Measurements from ENCODE around the gene ANKFN1. TPM values are rescaled to one million over a fixed set of nuclear protein-coding genes. Genes with fewer than 3 reads are reported as not detected.
"Not testable (repeated sequence)": the region's sequence is repeated elsewhere in the genome, so short reads cannot be mapped to it uniquely, and the experiment has no call there.

The ANKFN1 gene
- total and polyA plus RNA-seq, 2 donors, result 0.57 to 0.71 TPM

DNA sequence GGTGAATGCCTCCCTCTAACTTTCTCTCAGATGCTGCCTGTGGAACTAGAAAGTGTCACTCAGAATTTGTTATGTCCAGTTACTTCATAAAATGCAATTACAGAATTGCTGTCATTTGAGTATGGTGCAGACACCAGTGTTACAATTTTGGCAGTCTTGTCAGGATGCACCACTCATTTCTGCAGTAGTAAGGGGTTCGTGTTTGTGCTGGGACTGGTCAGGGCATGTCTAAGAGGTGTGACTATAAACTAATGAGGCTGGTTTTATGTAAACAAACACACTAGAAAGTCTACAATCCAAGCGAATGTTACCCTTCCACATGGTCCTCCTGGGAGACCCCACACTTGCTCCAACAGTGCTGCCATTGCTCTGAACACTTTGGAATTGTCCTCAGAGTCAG, 206.2 kb downstream of the ANKFN1 start:
- 92% methylated on average over 2 of the region's 2 CpGs for WGBS
- H3K36me3 ChIP-seq (ENCODE audit: control insufficient read depth in 2 of 2, insufficient read depth in 2 of 2, low read length in 1 of 2), result no peaks in the 10 kb centered on the region
- no peak for DNase-seq (ENCODE audit: low read depth in 6 of 9, low spot score in 9 of 9)
- no peaks in the 10 kb centered on the region for H3K4me1 ChIP-seq (ENCODE audit: control insufficient read depth in 2 of 2, insufficient read depth in 2 of 2, low read length in 2 of 2)
- H3K27ac ChIP-seq (ENCODE audit: low read depth in 1 of 2, low read length in 1 of 2), result no peak overlapping the region
- no peaks in the 10 kb centered on the region for H3K27me3 ChIP-seq (ENCODE audit: control insufficient read depth in 2 of 2, insufficient read depth in 1 of 2, low read length in 1 of 2)
- H3K4me3 ChIP-seq (ENCODE audit: low read length in 2 of 2), result no peak overlapping the region
- H3K9me3 ChIP-seq (ENCODE audit: control insufficient read depth in 2 of 2, insufficient read depth in 1 of 2, low read length in 1 of 2), result no peaks in the 10 kb centered on the region

DNA sequence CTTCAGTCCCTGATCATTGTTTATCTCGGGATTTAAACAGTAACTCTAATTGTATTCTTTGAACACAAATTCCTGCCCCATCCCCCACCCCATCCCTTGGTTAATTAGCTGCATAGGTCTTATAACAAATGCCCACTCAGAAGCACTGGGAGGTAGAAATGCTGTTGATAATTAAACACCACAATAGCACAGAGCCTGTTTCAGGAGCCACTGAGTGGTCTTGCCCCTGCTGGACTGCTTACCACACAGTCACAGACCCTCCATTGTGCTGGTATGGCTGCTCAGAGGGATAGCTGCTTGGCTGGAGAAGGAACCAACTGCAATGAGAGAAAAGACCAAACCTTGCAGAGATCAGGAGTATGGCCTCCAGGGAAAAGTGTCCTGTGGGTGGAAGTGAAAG, 214.1 kb downstream of the ANKFN1 start:
- 92% methylated on average over 1 of the region's 1 CpG for WGBS
- Histone ChIP-seq H3K4me1 (ENCODE audit: control insufficient read depth in 2 of 2, insufficient read depth in 2 of 2, low read length in 2 of 2) (no peaks in the 10 kb centered on the region), H3K36me3 (ENCODE audit: control insufficient read depth in 2 of 2, insufficient read depth in 2 of 2, low read length in 1 of 2) (no peaks in the 10 kb centered on the region), H3K4me3 (ENCODE audit: low read length in 2 of 2) (no peak overlapping the region), H3K27me3 (ENCODE audit: control insufficient read depth in 2 of 2, insufficient read depth in 1 of 2, low read length in 1 of 2) (no peaks in the 10 kb centered on the region), H3K9me3 (ENCODE audit: control insufficient read depth in 2 of 2, insufficient read depth in 1 of 2, low read length in 1 of 2) (no peaks in the 10 kb centered on the region), H3K27ac (ENCODE audit: low read depth in 1 of 2, low read length in 1 of 2) (no peak overlapping the region)
- DNase-seq (ENCODE audit: low read depth in 6 of 9, low spot score in 9 of 9), result no peak

DNA sequence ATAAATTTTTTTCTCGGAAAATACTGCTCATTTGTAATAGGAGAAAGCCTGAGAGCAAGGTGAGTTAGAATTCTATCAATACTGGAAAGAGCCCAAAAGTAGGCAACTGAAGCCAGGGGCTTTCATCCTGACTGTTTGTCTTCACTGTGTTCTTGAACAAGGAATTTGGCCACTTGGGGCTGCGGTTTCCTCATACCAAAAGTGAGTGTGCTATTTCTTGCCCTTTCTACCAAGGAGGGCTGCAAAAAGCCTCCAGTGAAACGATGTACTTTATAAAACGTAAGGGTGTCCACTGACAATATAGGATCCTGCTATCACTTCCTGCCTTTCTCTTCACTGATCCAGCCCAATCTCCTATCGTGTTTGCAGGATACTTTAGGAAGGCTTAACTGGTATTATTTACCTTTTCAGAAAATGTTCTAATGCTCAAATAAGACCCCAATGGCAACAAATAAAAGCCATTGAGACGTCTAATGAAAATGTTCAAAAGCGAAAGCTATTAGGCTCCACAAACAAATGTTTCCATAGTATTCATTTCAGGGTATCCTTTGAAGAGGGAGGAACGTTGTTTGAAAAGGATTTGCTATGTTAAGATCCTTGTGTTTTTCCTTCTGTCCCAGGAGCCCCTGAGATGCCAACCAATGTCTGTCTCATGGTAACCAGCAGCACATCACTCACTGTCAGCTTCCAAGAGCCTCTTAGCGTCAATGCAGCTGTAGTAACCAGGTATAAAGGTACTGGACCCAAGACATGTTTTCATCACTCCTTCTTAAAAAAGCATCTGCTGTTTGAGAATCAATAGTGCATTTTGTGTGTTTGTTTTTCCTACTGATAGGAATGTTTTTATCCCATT, 220.9 kb downstream of the ANKFN1 start:
- Histone ChIP-seq H3K27ac (ENCODE audit: low read depth in 1 of 2, low read length in 1 of 2) (no peak overlapping the region), H3K4me1 (ENCODE audit: control insufficient read depth in 2 of 2, insufficient read depth in 2 of 2, low read length in 2 of 2) (no peaks in the 10 kb centered on the region), H3K27me3 (ENCODE audit: control insufficient read depth in 2 of 2, insufficient read depth in 1 of 2, low read length in 1 of 2) (no peaks in the 10 kb centered on the region), H3K4me3 (ENCODE audit: low read length in 2 of 2) (no peak overlapping the region), H3K9me3 (ENCODE audit: control insufficient read depth in 2 of 2, insufficient read depth in 1 of 2, low read length in 1 of 2) (no peaks in the 10 kb centered on the region), H3K36me3 (ENCODE audit: control insufficient read depth in 2 of 2, insufficient read depth in 2 of 2, low read length in 1 of 2) (no peaks in the 10 kb centered on the region)
- no peak for DNase-seq (ENCODE audit: low read depth in 6 of 9, low spot score in 9 of 9)
- WGBS, result 85% methylated on average over 9 of the region's 9 CpGs

DNA sequence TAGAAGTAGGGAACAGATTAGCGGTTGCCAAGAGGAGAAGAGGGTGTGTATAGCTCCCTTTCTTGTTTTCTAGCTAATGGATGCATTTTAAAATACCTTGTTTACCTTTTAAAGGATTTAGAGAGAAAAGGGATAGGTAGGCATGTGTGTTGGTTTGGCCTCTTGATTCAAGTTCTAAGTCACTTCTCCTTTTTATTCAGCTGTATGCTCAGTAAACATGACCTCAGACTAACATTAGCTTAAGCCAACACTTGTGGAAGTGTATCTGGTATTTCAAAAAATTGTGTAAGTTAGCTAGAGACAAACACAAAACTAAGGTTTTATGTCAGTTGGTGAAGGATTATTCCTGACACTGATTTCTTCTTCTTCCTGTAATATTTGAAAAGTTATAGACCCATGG, 236.1 kb downstream of the ANKFN1 start:
- DNase-seq (ENCODE audit: low read depth in 6 of 9, low spot score in 9 of 9), result no peak

DNA sequence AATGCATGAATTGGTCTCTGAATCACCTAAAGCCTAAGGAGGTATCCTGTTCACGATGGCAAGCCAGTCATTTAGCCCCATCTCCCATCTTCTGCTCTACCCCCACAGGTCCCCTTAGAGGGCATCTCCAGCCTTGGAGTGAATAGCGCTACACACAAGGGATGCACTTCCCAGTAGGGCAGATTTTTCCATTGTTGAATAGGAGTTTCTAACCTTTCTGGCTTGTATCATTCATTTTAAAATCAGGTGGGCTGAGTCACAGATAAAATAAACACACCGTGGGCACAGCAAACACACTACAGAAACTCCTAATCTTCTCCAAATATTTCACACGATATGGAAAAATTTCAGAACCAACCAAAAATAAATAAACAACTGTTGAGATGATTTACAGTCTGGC, 239.0 kb downstream of the ANKFN1 start:
- Histone ChIP-seq H3K9me3 (ENCODE audit: control insufficient read depth in 2 of 2, insufficient read depth in 1 of 2, low read length in 1 of 2) (no peaks in the 10 kb centered on the region), H3K27ac (ENCODE audit: low read depth in 1 of 2, low read length in 1 of 2) (no peak overlapping the region), H3K36me3 (ENCODE audit: control insufficient read depth in 2 of 2, insufficient read depth in 2 of 2, low read length in 1 of 2) (no peaks in the 10 kb centered on the region), H3K4me1 (ENCODE audit: control insufficient read depth in 2 of 2, insufficient read depth in 2 of 2, low read length in 2 of 2) (no peaks in the 10 kb centered on the region), H3K27me3 (ENCODE audit: control insufficient read depth in 2 of 2, insufficient read depth in 1 of 2, low read length in 1 of 2) (no peaks in the 10 kb centered on the region), H3K4me3 (ENCODE audit: low read length in 2 of 2) (no peak overlapping the region)
- DNase-seq (ENCODE audit: low read depth in 6 of 9, low spot score in 9 of 9), result no peak
- WGBS, result 96% methylated on average over 4 of the region's 4 CpGs

More for the DNA sequence above, 236.1 kb downstream of the ANKFN1 start:
- Histone ChIP-seq H3K9me3 (ENCODE audit: control insufficient read depth in 2 of 2, insufficient read depth in 1 of 2, low read length in 1 of 2) (no peaks in the 10 kb centered on the region), H3K4me1 (ENCODE audit: control insufficient read depth in 2 of 2, insufficient read depth in 2 of 2, low read length in 2 of 2) (no peaks in the 10 kb centered on the region), H3K27ac (ENCODE audit: low read depth in 1 of 2, low read length in 1 of 2) (no peak overlapping the region), H3K36me3 (ENCODE audit: control insufficient read depth in 2 of 2, insufficient read depth in 2 of 2, low read length in 1 of 2) (no peaks in the 10 kb centered on the region), H3K4me3 (ENCODE audit: low read length in 2 of 2) (no peak overlapping the region), H3K27me3 (ENCODE audit: control insufficient read depth in 2 of 2, insufficient read depth in 1 of 2, low read length in 1 of 2) (no peaks in the 10 kb centered on the region)
- 100% methylated on average over 1 of the region's 1 CpG for WGBS

DNA sequence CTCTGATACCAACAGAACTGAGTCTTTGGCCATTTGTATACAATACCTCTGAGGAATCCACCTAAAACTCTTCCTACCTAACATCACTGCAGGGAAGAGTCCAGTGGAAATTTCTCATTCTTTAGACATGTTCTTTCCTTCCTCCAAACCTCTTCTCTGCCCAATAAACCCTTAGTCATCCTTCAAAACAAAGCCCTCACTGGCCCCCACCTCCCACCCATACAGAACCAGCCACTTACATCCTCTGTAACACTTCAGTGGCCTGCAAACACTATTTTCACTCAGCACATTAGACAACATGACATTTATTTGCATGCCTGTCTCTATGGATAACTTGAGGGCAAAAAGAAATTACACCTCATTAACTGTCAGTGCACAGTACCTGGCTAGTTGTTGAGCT, 239.9 kb downstream of the ANKFN1 start:
- Histone ChIP-seq H3K4me3 (ENCODE audit: low read length in 2 of 2) (no peak overlapping the region), H3K27me3 (ENCODE audit: control insufficient read depth in 2 of 2, insufficient read depth in 1 of 2, low read length in 1 of 2) (no peaks in the 10 kb centered on the region), H3K4me1 (ENCODE audit: control insufficient read depth in 2 of 2, insufficient read depth in 2 of 2, low read length in 2 of 2) (no peaks in the 10 kb centered on the region), H3K27ac (ENCODE audit: low read depth in 1 of 2, low read length in 1 of 2) (no peak overlapping the region), H3K9me3 (ENCODE audit: control insufficient read depth in 2 of 2, insufficient read depth in 1 of 2, low read length in 1 of 2) (no peaks in the 10 kb centered on the region), H3K36me3 (ENCODE audit: control insufficient read depth in 2 of 2, insufficient read depth in 2 of 2, low read length in 1 of 2) (no peaks in the 10 kb centered on the region)
- DNase-seq (ENCODE audit: low read depth in 6 of 9, low spot score in 9 of 9), result no peak

DNA sequence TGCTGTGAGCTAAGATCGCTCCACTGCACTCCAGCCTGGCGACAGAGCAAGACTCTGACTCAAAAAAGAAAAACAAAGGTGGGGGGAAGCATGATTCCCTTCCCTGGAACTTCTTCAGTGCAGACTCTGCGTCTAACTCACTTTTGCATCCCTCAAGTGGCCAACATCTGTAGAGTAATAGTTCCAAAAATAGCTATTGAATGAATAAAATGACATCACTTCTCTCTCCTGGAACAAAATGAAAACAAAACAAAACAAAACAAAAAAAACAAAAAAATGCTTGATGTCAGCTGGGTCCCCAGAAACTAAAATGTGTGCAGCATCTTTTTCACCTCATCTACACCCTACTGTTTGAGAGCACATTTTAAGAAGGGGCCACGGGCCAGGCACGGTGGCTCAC, 242.5 kb downstream of the ANKFN1 start:
- H3K27me3 ChIP-seq (ENCODE audit: control insufficient read depth in 2 of 2, insufficient read depth in 1 of 2, low read length in 1 of 2), result no peaks in the 10 kb centered on the region

DNA sequence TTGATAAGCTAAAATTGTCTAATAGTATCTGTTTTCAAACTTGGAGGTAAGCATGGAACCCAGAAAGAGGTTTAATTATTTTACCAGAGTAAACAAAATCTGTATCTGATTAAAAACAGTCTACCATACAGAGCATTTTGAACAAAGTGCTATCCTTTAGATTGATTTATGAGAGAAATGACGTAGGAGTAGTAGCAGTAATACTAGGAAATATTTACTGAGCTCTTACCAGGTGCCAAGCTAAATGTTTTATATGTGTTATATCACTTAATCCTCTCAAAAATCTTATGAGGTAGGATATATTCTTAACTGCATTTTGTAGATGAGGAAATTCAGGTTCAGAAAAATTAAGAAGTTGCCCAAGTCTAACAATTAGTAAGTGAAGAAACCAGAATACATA, 253.8 kb downstream of the ANKFN1 start:
- 95% methylated on average over 1 of the region's 1 CpG for WGBS
- Histone ChIP-seq H3K27me3 (ENCODE audit: control insufficient read depth in 2 of 2, insufficient read depth in 1 of 2, low read length in 1 of 2) (no peaks in the 10 kb centered on the region), H3K4me3 (ENCODE audit: low read length in 2 of 2) (no peak overlapping the region), H3K36me3 (ENCODE audit: control insufficient read depth in 2 of 2, insufficient read depth in 2 of 2, low read length in 1 of 2) (no peaks in the 10 kb centered on the region), H3K9me3 (ENCODE audit: control insufficient read depth in 2 of 2, insufficient read depth in 1 of 2, low read length in 1 of 2) (no peaks in the 10 kb centered on the region), H3K27ac (ENCODE audit: low read depth in 1 of 2, low read length in 1 of 2) (no peak overlapping the region), H3K4me1 (ENCODE audit: control insufficient read depth in 2 of 2, insufficient read depth in 2 of 2, low read length in 2 of 2) (no peaks in the 10 kb centered on the region)
- no peak for DNase-seq (ENCODE audit: low read depth in 6 of 9, low spot score in 9 of 9)

More for the DNA sequence above, 242.5 kb downstream of the ANKFN1 start:
- no peaks in the 10 kb centered on the region for H3K4me1 ChIP-seq (ENCODE audit: control insufficient read depth in 2 of 2, insufficient read depth in 2 of 2, low read length in 2 of 2)
- H3K9me3 ChIP-seq (ENCODE audit: control insufficient read depth in 2 of 2, insufficient read depth in 1 of 2, low read length in 1 of 2), result no peaks in the 10 kb centered on the region
- H3K36me3 ChIP-seq (ENCODE audit: control insufficient read depth in 2 of 2, insufficient read depth in 2 of 2, low read length in 1 of 2), result no peaks in the 10 kb centered on the region
- H3K27ac ChIP-seq (ENCODE audit: low read depth in 1 of 2, low read length in 1 of 2), result no peak overlapping the region
- no peak for DNase-seq (ENCODE audit: low read depth in 6 of 9, low spot score in 9 of 9)
- no peak overlapping the region for H3K4me3 ChIP-seq (ENCODE audit: low read length in 2 of 2)
- 98% methylated on average over 5 of the region's 5 CpGs for WGBS

DNA sequence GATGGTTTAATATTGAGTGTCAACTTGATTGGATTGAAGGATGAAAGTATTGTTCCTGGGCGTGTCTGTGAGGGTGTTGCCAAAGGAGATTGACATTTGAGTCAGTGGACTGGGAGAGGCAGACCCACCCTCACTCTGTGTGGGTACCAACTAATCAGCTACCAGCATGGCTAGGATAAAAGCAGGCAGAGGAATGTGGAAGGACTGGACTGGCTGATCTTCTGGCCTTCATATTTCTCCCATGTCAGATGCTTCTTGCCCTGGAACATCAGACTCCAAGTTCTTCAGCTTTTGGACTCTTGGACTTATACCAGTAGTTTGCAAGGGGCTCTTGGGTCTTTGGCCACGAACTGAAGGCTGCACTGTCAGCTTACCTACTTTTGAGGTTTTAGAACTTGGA, 259.1 kb downstream of the ANKFN1 start:
- not testable (repeated sequence) for H3K36me3 ChIP-seq (ENCODE audit: control insufficient read depth in 2 of 2, insufficient read depth in 2 of 2, low read length in 1 of 2); H3K4me1 ChIP-seq (ENCODE audit: control insufficient read depth in 2 of 2, insufficient read depth in 2 of 2, low read length in 2 of 2); H3K9me3 ChIP-seq (ENCODE audit: control insufficient read depth in 2 of 2, insufficient read depth in 1 of 2, low read length in 1 of 2); DNase-seq (ENCODE audit: low read depth in 6 of 9, low spot score in 9 of 9); H3K4me3 ChIP-seq (ENCODE audit: low read length in 2 of 2); H3K27me3 ChIP-seq (ENCODE audit: control insufficient read depth in 2 of 2, insufficient read depth in 1 of 2, low read length in 1 of 2); H3K27ac ChIP-seq (ENCODE audit: low read depth in 1 of 2, low read length in 1 of 2)
- 93% methylated on average over 2 of the region's 2 CpGs for WGBS
